HepG2 (cell line): ENCODE results near the gene ZCCHC7.

ENCODE experiments used
- AGO2 ChIP-seq: fragments of 200-400 bp; formaldehyde crosslinking; optimal IDR thresholded peaks from 2 replicates; pipeline ENCODE3; 2017; ENCODE audit warnings: mild to moderate bottlenecking, low read depth, low read length, moderate library complexity
- JUN ChIP-seq: sonication (generic); formaldehyde crosslinking; IDR thresholded peaks from 2 replicates; pipeline ENCODE4 v1.4.0; 2020; ENCODE audit warnings: mild to moderate bottlenecking, missing genetic modification reagents
- KDM1A ChIP-seq: IDR thresholded peaks from 2 replicates; pipeline ENCODE4 v1.6.1; 2016; ENCODE audit warnings: missing compliant biosample characterization
- NCOA1 ChIP-seq: sonication (generic); formaldehyde crosslinking; IDR thresholded peaks from 2 replicates; pipeline ENCODE4 v1.9.0; 2021; ENCODE audit warnings: missing genetic modification reagents
- NFYB ChIP-seq: sonication (generic); formaldehyde crosslinking; IDR thresholded peaks from 2 replicates; pipeline ENCODE4 v1.4.0; 2020; ENCODE audit warnings: missing genetic modification reagents
- POLR2A ChIP-seq, 2 experiments: IDR thresholded peaks; 2 replicates each; pipeline ENCODE4 v1.6.1; 2011; ENCODE audit warnings: low read depth in 2 of 2, low read length in 2 of 2, mild to moderate bottlenecking in 1 of 2, moderate library complexity in 1 of 2; ENCODE audit not compliant: insufficient read depth in 1 of 2
- SMC3 ChIP-seq: IDR thresholded peaks from 2 replicates; pipeline ENCODE4 v1.6.1; 2011; ENCODE audit warnings: low read length, improper control_type of control experiment
- ZNF780A ChIP-seq: sonication (generic); formaldehyde crosslinking; IDR thresholded peaks from 2 replicates; pipeline ENCODE4 v1.8.0; 2022; ENCODE audit warnings: mild to moderate bottlenecking, missing genetic modification reagents, moderate library complexity
- TF ChIP-seq, protein P1 (sequence below): sonication (generic); formaldehyde crosslinking; IDR thresholded peaks from 2 replicates; pipeline ENCODE4 v1.5.0; 2020; ENCODE audit warnings: mild to moderate bottlenecking, missing genetic modification reagents, moderate library complexity
- TF ChIP-seq, protein P2 (sequence below): IDR thresholded peaks from 2 replicates; pipeline ENCODE4 v1.6.1; 2018; ENCODE audit warnings: missing genetic modification reagents
- TF ChIP-seq, protein P3 (sequence below), 2 experiments: IDR thresholded peaks; 2 replicates each; pipeline ENCODE4 v1.6.1; 2011 to 2012; ENCODE audit warnings: low read length in 2 of 2, borderline replicate concordance in 1 of 2, low read depth in 1 of 2, mild to moderate bottlenecking in 1 of 2, moderate library complexity in 1 of 2
- TF ChIP-seq, protein P4 (sequence below): sonication (generic); formaldehyde crosslinking; IDR thresholded peaks from 2 replicates; pipeline ENCODE4 v1.4.0; 2020; ENCODE audit warnings: missing genetic modification reagents, borderline replicate concordance
- TF ChIP-seq, protein P5 (sequence below): IDR thresholded peaks from 2 replicates; pipeline ENCODE4 v1.6.1; 2012; ENCODE audit warnings: inconsistent platforms
- TF ChIP-seq, protein P6 (sequence below): fragments of 450-650 bp; IDR thresholded peaks from 2 replicates; pipeline ENCODE4 v1.6.1; 2016

DNA sequence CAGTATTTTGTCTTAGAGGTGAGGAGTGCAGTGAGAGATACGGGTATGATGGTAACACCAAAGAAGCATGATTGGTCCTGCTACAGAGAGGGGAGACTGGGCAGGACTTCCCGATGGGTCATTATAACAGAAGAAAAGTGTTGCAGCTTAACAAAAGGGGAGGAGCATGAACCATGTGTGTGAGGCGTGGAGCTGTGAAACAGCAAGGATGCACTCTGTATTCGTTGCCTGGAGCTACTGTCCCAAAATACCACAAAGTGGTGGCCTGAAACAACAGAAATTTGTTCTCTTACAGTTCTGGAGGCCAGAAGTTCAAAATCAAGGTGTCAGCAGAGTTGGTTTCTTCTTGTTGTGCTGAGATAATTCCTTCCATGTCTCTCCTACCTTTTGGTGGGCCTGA, 242.8 kb downstream of the ZCCHC7 start:
- TF ChIP-seq AGO2 (no peak), KDM1A (CRISPR knock-in tag) (no peak), NFYB (no peak), POLR2A (IDR thresholded peaks at IDR 0.05; ENCODE audit: insufficient read depth in 1 of 2, low read depth in 2 of 2, low read length in 2 of 2) (no peak), NCOA1 (no peak), ZNF780A (no peak), JUN (CRISPR knock-in tag) (no peak), SMC3 (no peak)
- TF ChIP-seq, protein P1, sequence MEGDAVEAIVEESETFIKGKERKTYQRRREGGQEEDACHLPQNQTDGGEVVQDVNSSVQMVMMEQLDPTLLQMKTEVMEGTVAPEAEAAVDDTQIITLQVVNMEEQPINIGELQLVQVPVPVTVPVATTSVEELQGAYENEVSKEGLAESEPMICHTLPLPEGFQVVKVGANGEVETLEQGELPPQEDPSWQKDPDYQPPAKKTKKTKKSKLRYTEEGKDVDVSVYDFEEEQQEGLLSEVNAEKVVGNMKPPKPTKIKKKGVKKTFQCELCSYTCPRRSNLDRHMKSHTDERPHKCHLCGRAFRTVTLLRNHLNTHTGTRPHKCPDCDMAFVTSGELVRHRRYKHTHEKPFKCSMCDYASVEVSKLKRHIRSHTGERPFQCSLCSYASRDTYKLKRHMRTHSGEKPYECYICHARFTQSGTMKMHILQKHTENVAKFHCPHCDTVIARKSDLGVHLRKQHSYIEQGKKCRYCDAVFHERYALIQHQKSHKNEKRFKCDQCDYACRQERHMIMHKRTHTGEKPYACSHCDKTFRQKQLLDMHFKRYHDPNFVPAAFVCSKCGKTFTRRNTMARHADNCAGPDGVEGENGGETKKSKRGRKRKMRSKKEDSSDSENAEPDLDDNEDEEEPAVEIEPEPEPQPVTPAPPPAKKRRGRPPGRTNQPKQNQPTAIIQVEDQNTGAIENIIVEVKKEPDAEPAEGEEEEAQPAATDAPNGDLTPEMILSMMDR (CRISPR knock-in tag): no peak
- TF ChIP-seq, protein P2, sequence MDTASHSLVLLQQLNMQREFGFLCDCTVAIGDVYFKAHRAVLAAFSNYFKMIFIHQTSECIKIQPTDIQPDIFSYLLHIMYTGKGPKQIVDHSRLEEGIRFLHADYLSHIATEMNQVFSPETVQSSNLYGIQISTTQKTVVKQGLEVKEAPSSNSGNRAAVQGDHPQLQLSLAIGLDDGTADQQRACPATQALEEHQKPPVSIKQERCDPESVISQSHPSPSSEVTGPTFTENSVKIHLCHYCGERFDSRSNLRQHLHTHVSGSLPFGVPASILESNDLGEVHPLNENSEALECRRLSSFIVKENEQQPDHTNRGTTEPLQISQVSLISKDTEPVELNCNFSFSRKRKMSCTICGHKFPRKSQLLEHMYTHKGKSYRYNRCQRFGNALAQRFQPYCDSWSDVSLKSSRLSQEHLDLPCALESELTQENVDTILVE (CRISPR knock-in tag): no peak
- TF ChIP-seq, protein P3, sequence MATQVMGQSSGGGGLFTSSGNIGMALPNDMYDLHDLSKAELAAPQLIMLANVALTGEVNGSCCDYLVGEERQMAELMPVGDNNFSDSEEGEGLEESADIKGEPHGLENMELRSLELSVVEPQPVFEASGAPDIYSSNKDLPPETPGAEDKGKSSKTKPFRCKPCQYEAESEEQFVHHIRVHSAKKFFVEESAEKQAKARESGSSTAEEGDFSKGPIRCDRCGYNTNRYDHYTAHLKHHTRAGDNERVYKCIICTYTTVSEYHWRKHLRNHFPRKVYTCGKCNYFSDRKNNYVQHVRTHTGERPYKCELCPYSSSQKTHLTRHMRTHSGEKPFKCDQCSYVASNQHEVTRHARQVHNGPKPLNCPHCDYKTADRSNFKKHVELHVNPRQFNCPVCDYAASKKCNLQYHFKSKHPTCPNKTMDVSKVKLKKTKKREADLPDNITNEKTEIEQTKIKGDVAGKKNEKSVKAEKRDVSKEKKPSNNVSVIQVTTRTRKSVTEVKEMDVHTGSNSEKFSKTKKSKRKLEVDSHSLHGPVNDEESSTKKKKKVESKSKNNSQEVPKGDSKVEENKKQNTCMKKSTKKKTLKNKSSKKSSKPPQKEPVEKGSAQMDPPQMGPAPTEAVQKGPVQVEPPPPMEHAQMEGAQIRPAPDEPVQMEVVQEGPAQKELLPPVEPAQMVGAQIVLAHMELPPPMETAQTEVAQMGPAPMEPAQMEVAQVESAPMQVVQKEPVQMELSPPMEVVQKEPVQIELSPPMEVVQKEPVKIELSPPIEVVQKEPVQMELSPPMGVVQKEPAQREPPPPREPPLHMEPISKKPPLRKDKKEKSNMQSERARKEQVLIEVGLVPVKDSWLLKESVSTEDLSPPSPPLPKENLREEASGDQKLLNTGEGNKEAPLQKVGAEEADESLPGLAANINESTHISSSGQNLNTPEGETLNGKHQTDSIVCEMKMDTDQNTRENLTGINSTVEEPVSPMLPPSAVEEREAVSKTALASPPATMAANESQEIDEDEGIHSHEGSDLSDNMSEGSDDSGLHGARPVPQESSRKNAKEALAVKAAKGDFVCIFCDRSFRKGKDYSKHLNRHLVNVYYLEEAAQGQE (IDR thresholded peaks at IDR 0.05; ENCODE audit: borderline replicate concordance in 1 of 2, low read depth in 1 of 2, low read length in 2 of 2): no peak
- TF ChIP-seq, protein P4, sequence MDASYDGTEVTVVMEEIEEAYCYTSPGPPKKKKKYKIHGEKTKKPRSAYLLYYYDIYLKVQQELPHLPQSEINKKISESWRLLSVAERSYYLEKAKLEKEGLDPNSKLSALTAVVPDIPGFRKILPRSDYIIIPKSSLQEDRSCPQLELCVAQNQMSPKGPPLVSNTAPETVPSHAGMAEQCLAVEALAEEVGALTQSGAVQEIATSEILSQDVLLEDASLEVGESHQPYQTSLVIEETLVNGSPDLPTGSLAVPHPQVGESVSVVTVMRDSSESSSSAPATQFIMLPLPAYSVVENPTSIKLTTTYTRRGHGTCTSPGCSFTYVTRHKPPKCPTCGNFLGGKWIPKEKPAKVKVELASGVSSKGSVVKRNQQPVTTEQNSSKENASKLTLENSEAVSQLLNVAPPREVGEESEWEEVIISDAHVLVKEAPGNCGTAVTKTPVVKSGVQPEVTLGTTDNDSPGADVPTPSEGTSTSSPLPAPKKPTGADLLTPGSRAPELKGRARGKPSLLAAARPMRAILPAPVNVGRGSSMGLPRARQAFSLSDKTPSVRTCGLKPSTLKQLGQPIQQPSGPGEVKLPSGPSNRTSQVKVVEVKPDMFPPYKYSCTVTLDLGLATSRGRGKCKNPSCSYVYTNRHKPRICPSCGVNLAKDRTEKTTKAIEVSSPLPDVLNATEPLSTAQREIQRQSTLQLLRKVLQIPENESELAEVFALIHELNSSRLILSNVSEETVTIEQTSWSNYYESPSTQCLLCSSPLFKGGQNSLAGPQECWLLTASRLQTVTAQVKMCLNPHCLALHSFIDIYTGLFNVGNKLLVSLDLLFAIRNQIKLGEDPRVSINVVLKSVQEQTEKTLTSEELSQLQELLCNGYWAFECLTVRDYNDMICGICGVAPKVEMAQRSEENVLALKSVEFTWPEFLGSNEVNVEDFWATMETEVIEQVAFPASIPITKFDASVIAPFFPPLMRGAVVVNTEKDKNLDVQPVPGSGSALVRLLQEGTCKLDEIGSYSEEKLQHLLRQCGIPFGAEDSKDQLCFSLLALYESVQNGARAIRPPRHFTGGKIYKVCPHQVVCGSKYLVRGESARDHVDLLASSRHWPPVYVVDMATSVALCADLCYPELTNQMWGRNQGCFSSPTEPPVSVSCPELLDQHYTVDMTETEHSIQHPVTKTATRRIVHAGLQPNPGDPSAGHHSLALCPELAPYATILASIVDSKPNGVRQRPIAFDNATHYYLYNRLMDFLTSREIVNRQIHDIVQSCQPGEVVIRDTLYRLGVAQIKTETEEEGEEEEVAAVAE: no peak
- TF ChIP-seq, protein P5, sequence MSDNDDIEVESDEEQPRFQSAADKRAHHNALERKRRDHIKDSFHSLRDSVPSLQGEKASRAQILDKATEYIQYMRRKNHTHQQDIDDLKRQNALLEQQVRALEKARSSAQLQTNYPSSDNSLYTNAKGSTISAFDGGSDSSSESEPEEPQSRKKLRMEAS: no peak
- TF ChIP-seq, protein P6, sequence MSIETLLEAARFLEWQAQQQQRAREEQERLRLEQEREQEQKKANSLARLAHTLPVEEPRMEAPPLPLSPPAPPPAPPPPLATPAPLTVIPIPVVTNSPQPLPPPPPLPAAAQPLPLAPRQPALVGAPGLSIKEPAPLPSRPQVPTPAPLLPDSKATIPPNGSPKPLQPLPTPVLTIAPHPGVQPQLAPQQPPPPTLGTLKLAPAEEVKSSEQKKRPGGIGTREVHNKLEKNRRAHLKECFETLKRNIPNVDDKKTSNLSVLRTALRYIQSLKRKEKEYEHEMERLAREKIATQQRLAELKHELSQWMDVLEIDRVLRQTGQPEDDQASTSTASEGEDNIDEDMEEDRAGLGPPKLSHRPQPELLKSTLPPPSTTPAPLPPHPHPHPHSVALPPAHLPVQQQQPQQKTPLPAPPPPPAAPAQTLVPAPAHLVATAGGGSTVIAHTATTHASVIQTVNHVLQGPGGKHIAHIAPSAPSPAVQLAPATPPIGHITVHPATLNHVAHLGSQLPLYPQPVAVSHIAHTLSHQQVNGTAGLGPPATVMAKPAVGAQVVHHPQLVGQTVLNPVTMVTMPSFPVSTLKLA: no peak
